Keratinocyte (primary cell): Measurements from ENCODE around the gene KATNBL1. TPM values are rescaled to one million over a fixed set of nuclear protein-coding genes. Genes with fewer than 3 reads are reported as not detected.

ENCODE experiments used
- DNase-seq: peaks from one replicate; pipeline ENCODE4 v3.0.0-alpha.2; 2011; ENCODE audit warnings: low read depth, missing footprints, low spot score
- FAIRE-seq: peaks from 2 replicates; lab custom pipeline; 2011; peaks lifted over from hg19 to GRCh38; lab: Jason Lieb, UNC
- H2AFZ ChIP-seq: 2 replicates; pipeline ENCODE4 v1.6.0; 2012; ENCODE audit warnings: low read length, control low read depth, inconsistent platforms; ENCODE audit not compliant: control insufficient read depth
- H3K27ac ChIP-seq: 2 replicates; pipeline ENCODE4 v1.5.1; 2011; ENCODE audit warnings: low read length; ENCODE audit not compliant: control insufficient read depth, insufficient read depth
- H3K27me3 ChIP-seq: 3 replicates; pipeline ENCODE4 v1.6.0; 2011; ENCODE audit warnings: low read length; ENCODE audit not compliant: control insufficient read depth, insufficient read depth; ENCODE audit errors: extremely low read depth
- H3K36me3 ChIP-seq, 2 experiments: 2 replicates in 1 of 2; 3 replicates in 1 of 2; pipeline ENCODE4 v1.5.1; 2011; ENCODE audit warnings: low read length in 2 of 2, mild to moderate bottlenecking in 1 of 2; ENCODE audit not compliant: control insufficient read depth in 2 of 2, insufficient read depth in 2 of 2; ENCODE audit errors: extremely low read depth in 1 of 2
- H3K4me1 ChIP-seq: 3 replicates; pipeline ENCODE4 v1.5.1; 2011; ENCODE audit warnings: low read length; ENCODE audit not compliant: control insufficient read depth, insufficient read depth; ENCODE audit errors: extremely low read depth
- H3K4me2 ChIP-seq: 3 replicates; pipeline ENCODE4 v1.6.0; 2011; ENCODE audit warnings: low read depth, low read length; ENCODE audit not compliant: control insufficient read depth, insufficient read depth; ENCODE audit errors: extremely low read depth
- H3K4me3 ChIP-seq, 3 experiments: fragments of 200-600 bp in 1 of 3; sonication (generic) in 1 of 3; 2 replicates in 2 of 3; 3 replicates in 1 of 3; pipeline ENCODE4 v1.5.1; 2011 to 2016; ENCODE audit warnings: low read length in 3 of 3, mild to moderate bottlenecking in 3 of 3, control low read depth in 2 of 3, inconsistent platforms in 1 of 3, low read depth in 1 of 3, mixed read lengths in 1 of 3, mixed run types in 1 of 3, moderate library complexity in 1 of 3; ENCODE audit not compliant: control insufficient read depth in 2 of 3, insufficient read depth in 2 of 3; ENCODE audit errors: extremely low read depth in 1 of 3
- H3K79me2 ChIP-seq: 2 replicates; pipeline ENCODE4 v1.6.0; 2012; ENCODE audit warnings: low read length; ENCODE audit not compliant: control insufficient read depth, insufficient read depth
- H3K9ac ChIP-seq: 3 replicates; pipeline ENCODE4 v1.6.0; 2011; ENCODE audit warnings: low read length; ENCODE audit not compliant: control insufficient read depth, insufficient read depth; ENCODE audit errors: extremely low read depth
- H3K9me1 ChIP-seq: 3 replicates; pipeline ENCODE4 v1.6.0; 2011; ENCODE audit warnings: low read length; ENCODE audit not compliant: control insufficient read depth, insufficient read depth; ENCODE audit errors: extremely low read depth
- H3K9me3 ChIP-seq: 2 replicates; pipeline ENCODE4 v1.5.1; 2012; ENCODE audit warnings: low read depth, low read length; ENCODE audit not compliant: control insufficient read depth
- H4K20me1 ChIP-seq: 3 replicates; pipeline ENCODE4 v1.6.0; 2011; ENCODE audit warnings: low read length; ENCODE audit not compliant: control insufficient read depth, insufficient read depth; ENCODE audit errors: extremely low read depth
- CTCF ChIP-seq, 3 experiments: IDR thresholded peaks in 1 of 3; conservative IDR thresholded peaks in 1 of 3; optimal IDR thresholded peaks in 1 of 3; 2 replicates in 2 of 3; 3 replicates in 1 of 3; pipeline versions ENCODE3 to v1.5.1; 2011; ENCODE audit warnings: low read length in 3 of 3, mild to moderate bottlenecking in 3 of 3, moderate library complexity in 2 of 3, control low read depth in 1 of 3, inconsistent platforms in 1 of 3; ENCODE audit not compliant: insufficient read depth in 2 of 3; ENCODE audit errors: extremely low read depth in 1 of 3
- EZH2 ChIP-seq: IDR thresholded peaks from one replicate; pipeline ENCODE4 v1.6.1; 2012; ENCODE audit warnings: inconsistent platforms, mild to moderate bottlenecking, low read length, moderate library complexity
- dilution Hi-C: fragments of 300-500 bp; cut with MboI; formaldehyde crosslinking; loops from one replicate; pipeline ENCODE4 v1.7.0; 2020; ENCODE audit warnings: low sequenced_read_pairs; ENCODE audit not compliant: extremely low pct_ligation_motif_present
- polyA plus RNA-seq, 5 experiments: library from polyadenylated mRNA; depleted of rRNA in 3 of 5; stranded (reverse) in 3 of 5; stranded (forward) in 1 of 5; unstranded in 1 of 5; fragments of >200 nt; gene quantifications; 1 replicate in 1 of 5; 2 replicates in 3 of 5; 3 replicates in 1 of 5; pipeline versions ENCODE4 v1.2.1 to v1.2.3, GENCODE V29; 2011 to 2012; ENCODE audit warnings: missing spikeins in 2 of 5, low read depth in 1 of 5, low replicate concordance in 1 of 5

Gene KATNBL1
- polyA plus RNA-seq, 1 donor (not counting 4 experiments of a cell fraction or from before 2014, with no cell fraction given) = 54.0 TPM

DNA sequence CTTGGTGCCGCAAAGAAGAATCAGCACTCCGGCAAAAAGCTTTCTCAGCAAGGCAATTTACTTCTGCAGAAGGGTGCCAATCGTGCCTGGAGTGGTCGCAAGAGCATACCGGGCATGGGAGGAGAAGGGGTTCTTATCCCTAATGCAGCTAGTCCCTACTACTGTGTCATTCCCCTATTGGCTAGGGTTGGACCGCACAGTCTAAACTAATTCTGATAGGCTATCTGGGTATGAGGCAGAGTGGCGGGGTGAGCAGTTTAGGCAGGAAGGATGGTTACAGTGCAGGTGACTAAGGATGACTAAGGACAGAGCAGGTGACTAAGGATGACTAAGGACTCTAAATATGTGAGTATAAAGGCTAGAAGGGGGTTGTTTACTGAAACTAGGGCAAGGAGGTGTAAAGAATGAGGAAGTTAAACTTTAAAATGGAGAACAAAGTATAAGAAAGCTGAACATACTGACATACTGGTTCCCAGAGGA is 55.1 kb downstream of the KATNBL1 start:
- Histone ChIP-seq H3K4me3 (no peak overlapping the region), H3K27me3 (no peaks in the 10 kb centered on the region), H3K79me2 (no peaks in the 10 kb centered on the region), H3K4me2 (no peak overlapping the region), H3K9me1 (no peaks in the 10 kb centered on the region), H3K27ac (peak overlapping the region; percentile 81), H3K9ac (no peak overlapping the region), H2AFZ (no peak overlapping the region), H3K36me3 (peaks cover 18 to 27% of the 10 kb centered on the region in 2 experiments), H3K4me1 (peaks cover 5% of the 10 kb centered on the region), H3K9me3 (peaks cover 18% of the 10 kb centered on the region), H4K20me1 (no peaks in the 10 kb centered on the region)
- DNase-seq (peak; percentile 38), FAIRE-seq (no peak)
- dilution Hi-C loops = no loop called here
- TF ChIP-seq EZH2 = no peak
- TF ChIP-seq CTCF (optimal IDR thresholded peaks at IDR 0.05 in 1 of 3, IDR thresholded peaks at IDR 0.05 in 1 of 3, conservative IDR thresholded peaks at IDR 0.05 in 1 of 3; ENCODE audit: extremely low read depth in 1 of 3, insufficient read depth in 2 of 3, low read length in 3 of 3) = no peak

- dilution Hi-C loops = no loop called here
- Histone ChIP-seq H3K27ac (no peak overlapping the region), H3K9ac (no peak overlapping the region), H4K20me1 (no peaks in the 10 kb centered on the region), H3K79me2 (no peaks in the 10 kb centered on the region), H3K36me3 (peaks cover 10 to 21% of the 10 kb centered on the region in 2 experiments), H3K4me3 (no peak overlapping the region), H2AFZ (no peak overlapping the region), H3K4me2 (no peak overlapping the region), H3K9me3 (no peaks in the 10 kb centered on the region), H3K9me1 (no peaks in the 10 kb centered on the region), H3K4me1 (no peaks in the 10 kb centered on the region), H3K27me3 (no peaks in the 10 kb centered on the region)
- FAIRE-seq = no peak
- TF ChIP-seq EZH2 (no peak), CTCF (optimal IDR thresholded peaks at IDR 0.05 in 1 of 3, IDR thresholded peaks at IDR 0.05 in 1 of 3, conservative IDR thresholded peaks at IDR 0.05 in 1 of 3; ENCODE audit: extremely low read depth in 1 of 3, insufficient read depth in 2 of 3, low read length in 3 of 3) (no peak)
- no peak for DNase-seq
Observed at GRCh38 chr15:34147371-34148140, 62.3 kb downstream of the KATNBL1 start.
